Left lung (tissue), 10 donors: ENCODE results near the gene USP49. TPM values are rescaled to one million over a fixed set of nuclear protein-coding genes. Genes with fewer than 3 reads are reported as not detected.

ENCODE experiments used
- ATAC-seq: fragments of 200-7000 bp; cut with Tn5 transposase; one replicate; pipeline ENCODE4 v1.9.1; 2020; ENCODE audit warnings: moderate library complexity
- DNase-seq, 4 donors: peaks; one replicate each; pipeline ENCODE4 v3.0.0-alpha.2; 2013 to 2020
- H3K27ac ChIP-seq, 2 donors: fragments of 200-600 bp; sonication (generic) in 1 of 2; one replicate each; pipeline versions ENCODE4 v1.5.0 to v1.8.0; 2020 to 2021
- H3K27me3 ChIP-seq, 2 donors: fragments of 200-600 bp; sonication (generic) in 1 of 2; one replicate each; pipeline versions ENCODE4 v1.5.0 to v1.8.0; 2020 to 2021
- H3K36me3 ChIP-seq, 2 donors: fragments of 200-600 bp; sonication (generic) in 1 of 2; one replicate each; pipeline versions ENCODE4 v1.5.0 to v1.8.0; 2020 to 2021
- H3K4me1 ChIP-seq, 2 donors: fragments of 200-600 bp; one replicate each; pipeline ENCODE4 v1.8.0; 2021
- H3K4me3 ChIP-seq, 2 donors: fragments of 200-600 bp; sonication (generic) in 1 of 2; one replicate each; pipeline versions ENCODE4 v1.5.0 to v1.8.0; 2020 to 2021; ENCODE audit warnings: mild to moderate bottlenecking in 1 of 2
- H3K9me3 ChIP-seq, 2 donors: fragments of 200-600 bp; sonication (generic) in 1 of 2; one replicate each; pipeline versions ENCODE4 v1.5.0 to v1.8.0; 2020 to 2021
- intact Hi-C, 2 donors: fragments of 100-400 bp; cut with DNase I; formaldehyde crosslinking; loops; one replicate each; pipeline versions ENCODE4 v1.11.2 to v1.14.2; 2022
- polyA plus RNA-seq, 6 donors: library from polyadenylated mRNA; unstranded; fragments of 120-200 nt; gene quantifications; one replicate each; pipeline ENCODE4 v1.2.1, GENCODE V29; 2013; ENCODE audit not compliant: insufficient read length in 6 of 6
- total RNA-seq, 2 donors: library from RNA; stranded (reverse); fragmentation: NEBNext Ultra II Directional; extraction: Animal tissue kit (Norgen Biotek cat#: 25700); gene quantifications; one replicate each; pipeline ENCODE4 v1.2.1, GENCODE V29; 2021
- TF ChIP-seq, protein P1 (sequence below), 2 donors: fragments of 200-600 bp; sonication (generic) in 1 of 2; IDR thresholded peaks; one replicate each; pipeline versions ENCODE4 v1.5.0 to v1.8.0; 2021; ENCODE audit warnings: antibody characterized with exemption in 2 of 2
- donor health status: DM: no; HTN: yes; CAD: no.
- donor health status: DM: no; HTN: no; CAD: no.

The USP49 gene
- total and polyA plus RNA-seq, 8 donors: 3.8 to 16.4 (median 13.2) TPM

GRCh38 chr6:41779336-41779735 is 115.8 kb downstream of the USP49 start:
- no peaks in the 10 kb centered on the region for H3K27me3 ChIP-seq
- TF ChIP-seq, protein P1, sequence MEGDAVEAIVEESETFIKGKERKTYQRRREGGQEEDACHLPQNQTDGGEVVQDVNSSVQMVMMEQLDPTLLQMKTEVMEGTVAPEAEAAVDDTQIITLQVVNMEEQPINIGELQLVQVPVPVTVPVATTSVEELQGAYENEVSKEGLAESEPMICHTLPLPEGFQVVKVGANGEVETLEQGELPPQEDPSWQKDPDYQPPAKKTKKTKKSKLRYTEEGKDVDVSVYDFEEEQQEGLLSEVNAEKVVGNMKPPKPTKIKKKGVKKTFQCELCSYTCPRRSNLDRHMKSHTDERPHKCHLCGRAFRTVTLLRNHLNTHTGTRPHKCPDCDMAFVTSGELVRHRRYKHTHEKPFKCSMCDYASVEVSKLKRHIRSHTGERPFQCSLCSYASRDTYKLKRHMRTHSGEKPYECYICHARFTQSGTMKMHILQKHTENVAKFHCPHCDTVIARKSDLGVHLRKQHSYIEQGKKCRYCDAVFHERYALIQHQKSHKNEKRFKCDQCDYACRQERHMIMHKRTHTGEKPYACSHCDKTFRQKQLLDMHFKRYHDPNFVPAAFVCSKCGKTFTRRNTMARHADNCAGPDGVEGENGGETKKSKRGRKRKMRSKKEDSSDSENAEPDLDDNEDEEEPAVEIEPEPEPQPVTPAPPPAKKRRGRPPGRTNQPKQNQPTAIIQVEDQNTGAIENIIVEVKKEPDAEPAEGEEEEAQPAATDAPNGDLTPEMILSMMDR (IDR thresholded peaks at IDR 0.05): no peak
- peaks cover 14 to 63% of the 10 kb centered on the region in 2 donors for H3K4me1 ChIP-seq
- no peak for ATAC-seq
- no peaks in the 10 kb centered on the region for H3K9me3 ChIP-seq
- intact Hi-C loops: no loop called here
- peak overlapping the region; percentile 58 to 83 for H3K4me3 ChIP-seq
- H3K27ac ChIP-seq: peak overlapping the region in 1 of 2 donors; percentile 82
- DNase-seq: no peak
- H3K36me3 ChIP-seq: peaks cover 0 to 15% of the 10 kb centered on the region in 2 donors

- H3K9me3 ChIP-seq: no peaks in the 10 kb centered on the region
- H3K36me3 ChIP-seq: peaks cover 0 to 19% of the 10 kb centered on the region in 2 donors
- no peak for ATAC-seq
- intact Hi-C loops: no loop called here
- peaks cover 14 to 59% of the 10 kb centered on the region in 2 donors for H3K4me1 ChIP-seq
- TF ChIP-seq, protein P1 (IDR thresholded peaks at IDR 0.05): no peak
- no peaks in the 10 kb centered on the region for H3K27me3 ChIP-seq
- no peak for DNase-seq
- H3K27ac ChIP-seq: no peak overlapping the region
- peak overlapping the region in 1 of 2 donors; percentile 83 for H3K4me3 ChIP-seq
Measured at GRCh38 chr6:41778895-41779294, 116.3 kb downstream of the USP49 start.

GRCh38 chr6:41777551-41778285 is 117.5 kb downstream of the USP49 start:
- Histone ChIP-seq H3K9me3 (no peaks in the 10 kb centered on the region), H3K36me3 (peaks cover 0 to 31% of the 10 kb centered on the region in 2 donors), H3K27ac (peak overlapping the region in 1 of 2 donors; percentile 26), H3K27me3 (no peaks in the 10 kb centered on the region), H3K4me1 (peaks cover 14 to 52% of the 10 kb centered on the region in 2 donors), H3K4me3 (no peak overlapping the region)
- ATAC-seq (no peak), DNase-seq (no peak)
- intact Hi-C loops: no loop called here
- TF ChIP-seq, protein P1 (IDR thresholded peaks at IDR 0.05): no peak

GRCh38 chr6:41775293-41775882 is 119.8 kb downstream of the USP49 start:
- H3K36me3 ChIP-seq: peaks cover 0 to 54% of the 10 kb centered on the region in 2 donors
- no peak overlapping the region for H3K27ac ChIP-seq
- H3K27me3 ChIP-seq: no peaks in the 10 kb centered on the region
- no peak overlapping the region for H3K4me3 ChIP-seq
- DNase-seq (no peak), ATAC-seq (no peak)
- intact Hi-C loops: no loop called here
- TF ChIP-seq, protein P1 (IDR thresholded peaks at IDR 0.05): no peak
- H3K9me3 ChIP-seq: no peaks in the 10 kb centered on the region
- peaks cover 7 to 36% of the 10 kb centered on the region in 2 donors for H3K4me1 ChIP-seq

GRCh38 chr6:41774841-41775240 is 120.3 kb downstream of the USP49 start:
- DNase-seq: no peak
- Histone ChIP-seq H3K4me1 (peaks cover 7 to 36% of the 10 kb centered on the region in 2 donors), H3K27ac (no peak overlapping the region), H3K36me3 (peaks cover 0 to 60% of the 10 kb centered on the region in 2 donors), H3K27me3 (no peaks in the 10 kb centered on the region), H3K4me3 (no peak overlapping the region), H3K9me3 (no peaks in the 10 kb centered on the region)
- TF ChIP-seq, protein P1 (IDR thresholded peaks at IDR 0.05): no peak
- intact Hi-C loops: no loop called here
- ATAC-seq: no peak
